Karpas-422 (cell line): Measurements from ENCODE around the gene VSIG10L2. TPM values are rescaled to one million over a fixed set of nuclear protein-coding genes. Genes with fewer than 3 reads are reported as not detected.

Experiments
- total RNA-seq: library from RNA; depleted of rRNA; stranded (reverse); fragments of >200 nt; shearing (Covaris generic); gene quantifications from 2 replicates; pipeline ENCODE4 v1.2.3, GENCODE V29; 2014; ENCODE audit warnings: low replicate concordance; rRNA removed

The VSIG10L2 gene
- total RNA-seq, 1 experiment from 2014 or later = not detected

Other genes with a start within 250 kb of the VSIG10L2 start
- not detected in 2 replicates for gene PATE1, start 199.8 kb upstream of the VSIG10L2 start, total RNA-seq
- not detected in 2 replicates for gene PATE2, start 167.2 kb upstream of the VSIG10L2 start, total RNA-seq
- gene PATE3, start 157.9 kb upstream of the VSIG10L2 start, total RNA-seq = not detected in 2 replicates
- gene PATE4, start 112.7 kb upstream of the VSIG10L2 start, total RNA-seq = not detected in 2 replicates
- 4.6 and 4.8 TPM in 2 replicates for gene HYLS1, start 58.4 kb upstream of the VSIG10L2 start, total RNA-seq
- 3.1 and 9.8 TPM in 2 replicates for gene PUS3, start 42.8 kb upstream of the VSIG10L2 start, total RNA-seq
- not detected in 2 replicates for gene DDX25, start 41.5 kb upstream of the VSIG10L2 start, total RNA-seq
- gene CDON, start 116.8 kb downstream of the VSIG10L2 start, total RNA-seq = 0.36 and 2.1 TPM in 2 replicates